Activated CD4-positive, CD25-positive, alpha-beta regulatory T cell treated with anti-CD3 and anti-CD28 coated beads, Interleukin-2, amount 50 U/mL, for 16 hours (primary cell): Measurements from ENCODE around the gene ARHGAP10.

Experiments used
- DNase-seq: peaks from one replicate; pipeline ENCODE4 v3.0.0-alpha.2; 2020; ENCODE audit warnings: low read depth, low spot score

Gene ARHGAP10

GRCh38 chr4:147955827-147956558, 224.1 kb downstream of the ARHGAP10 start:
- no peak for DNase-seq

GRCh38 chr4:147957446-147957845, 225.6 kb downstream of the ARHGAP10 start:
- DNase-seq = no peak

GRCh38 chr4:147958057-147958456, 226.2 kb downstream of the ARHGAP10 start:
- DNase-seq = no peak

GRCh38 chr4:147958489-147959065, 226.7 kb downstream of the ARHGAP10 start:
- DNase-seq = no peak

- no peak for DNase-seq
Measured at GRCh38 chr4:147960971-147961370, 229.1 kb downstream of the ARHGAP10 start.

GRCh38 chr4:147963839-147964238, 232.0 kb downstream of the ARHGAP10 start:
- no peak for DNase-seq

- no peak for DNase-seq
Measured at GRCh38 chr4:147964266-147964880, 232.5 kb downstream of the ARHGAP10 start.

GRCh38 chr4:147965056-147965455, 233.2 kb downstream of the ARHGAP10 start:
- DNase-seq = no peak

GRCh38 chr4:147965873-147966272, 234.0 kb downstream of the ARHGAP10 start:
- no peak for DNase-seq

GRCh38 chr4:147968641-147969040, 236.8 kb downstream of the ARHGAP10 start:
- DNase-seq = no peak

- DNase-seq = no peak
Measured at GRCh38 chr4:147969573-147970385, 237.9 kb downstream of the ARHGAP10 start.

- DNase-seq = no peak
Measured at GRCh38 chr4:147971116-147971515, 239.2 kb downstream of the ARHGAP10 start.

- no peak for DNase-seq
Measured at GRCh38 chr4:147975325-147975724, 243.4 kb downstream of the ARHGAP10 start.

- no peak for DNase-seq
Measured at GRCh38 chr4:147975933-147976928, 244.3 kb downstream of the ARHGAP10 start.

- no peak for DNase-seq
Measured at GRCh38 chr4:147980586-147980985, 248.7 kb downstream of the ARHGAP10 start.

GRCh38 chr4:147981305-147981704, 249.4 kb downstream of the ARHGAP10 start:
- no peak for DNase-seq

GRCh38 chr4:147984065-147984777, 252.3 kb downstream of the ARHGAP10 start:
- DNase-seq = no peak

GRCh38 chr4:147984778-147985138, 252.9 kb downstream of the ARHGAP10 start:
- DNase-seq = no peak

- no peak for DNase-seq
Measured at GRCh38 chr4:147985376-147985775, 253.5 kb downstream of the ARHGAP10 start.

GRCh38 chr4:147987252-147987651, 255.4 kb downstream of the ARHGAP10 start:
- no peak for DNase-seq
